GM18502 (cell line): ENCODE measurements around the gene ACIN1.

Source experiments
- ATAC-seq: cut with Tn5 transposase; IDR thresholded peaks from one replicate; pipeline ENCODE4 v1.9.1; 2021; ENCODE audit warnings: mild to moderate bottlenecking; ENCODE audit not compliant: unreplicated experiment, poor library complexity

ACIN1 gene, protein sequence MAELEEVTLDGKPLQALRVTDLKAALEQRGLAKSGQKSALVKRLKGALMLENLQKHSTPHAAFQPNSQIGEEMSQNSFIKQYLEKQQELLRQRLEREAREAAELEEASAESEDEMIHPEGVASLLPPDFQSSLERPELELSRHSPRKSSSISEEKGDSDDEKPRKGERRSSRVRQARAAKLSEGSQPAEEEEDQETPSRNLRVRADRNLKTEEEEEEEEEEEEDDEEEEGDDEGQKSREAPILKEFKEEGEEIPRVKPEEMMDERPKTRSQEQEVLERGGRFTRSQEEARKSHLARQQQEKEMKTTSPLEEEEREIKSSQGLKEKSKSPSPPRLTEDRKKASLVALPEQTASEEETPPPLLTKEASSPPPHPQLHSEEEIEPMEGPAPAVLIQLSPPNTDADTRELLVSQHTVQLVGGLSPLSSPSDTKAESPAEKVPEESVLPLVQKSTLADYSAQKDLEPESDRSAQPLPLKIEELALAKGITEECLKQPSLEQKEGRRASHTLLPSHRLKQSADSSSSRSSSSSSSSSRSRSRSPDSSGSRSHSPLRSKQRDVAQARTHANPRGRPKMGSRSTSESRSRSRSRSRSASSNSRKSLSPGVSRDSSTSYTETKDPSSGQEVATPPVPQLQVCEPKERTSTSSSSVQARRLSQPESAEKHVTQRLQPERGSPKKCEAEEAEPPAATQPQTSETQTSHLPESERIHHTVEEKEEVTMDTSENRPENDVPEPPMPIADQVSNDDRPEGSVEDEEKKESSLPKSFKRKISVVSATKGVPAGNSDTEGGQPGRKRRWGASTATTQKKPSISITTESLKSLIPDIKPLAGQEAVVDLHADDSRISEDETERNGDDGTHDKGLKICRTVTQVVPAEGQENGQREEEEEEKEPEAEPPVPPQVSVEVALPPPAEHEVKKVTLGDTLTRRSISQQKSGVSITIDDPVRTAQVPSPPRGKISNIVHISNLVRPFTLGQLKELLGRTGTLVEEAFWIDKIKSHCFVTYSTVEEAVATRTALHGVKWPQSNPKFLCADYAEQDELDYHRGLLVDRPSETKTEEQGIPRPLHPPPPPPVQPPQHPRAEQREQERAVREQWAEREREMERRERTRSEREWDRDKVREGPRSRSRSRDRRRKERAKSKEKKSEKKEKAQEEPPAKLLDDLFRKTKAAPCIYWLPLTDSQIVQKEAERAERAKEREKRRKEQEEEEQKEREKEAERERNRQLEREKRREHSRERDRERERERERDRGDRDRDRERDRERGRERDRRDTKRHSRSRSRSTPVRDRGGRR

GRCh38 chr14:23094666-23095195 is at the start of gene ACIN1:
Gene ACIN1 (minus strand): TSS chr14:23095136. CDS start chr14:23095112, 24 bp downstream.
- peak; percentile 38 for ATAC-seq

- no peak for ATAC-seq
Measured at GRCh38 chr14:23143911-23144310, 49.0 kb upstream of the ACIN1 start.

GRCh38 chr14:23142826-23143225 is 47.9 kb upstream of the ACIN1 start:
- no peak for ATAC-seq

- no peak for ATAC-seq
Measured at GRCh38 chr14:23141706-23142444, 46.9 kb upstream of the ACIN1 start.

DNA sequence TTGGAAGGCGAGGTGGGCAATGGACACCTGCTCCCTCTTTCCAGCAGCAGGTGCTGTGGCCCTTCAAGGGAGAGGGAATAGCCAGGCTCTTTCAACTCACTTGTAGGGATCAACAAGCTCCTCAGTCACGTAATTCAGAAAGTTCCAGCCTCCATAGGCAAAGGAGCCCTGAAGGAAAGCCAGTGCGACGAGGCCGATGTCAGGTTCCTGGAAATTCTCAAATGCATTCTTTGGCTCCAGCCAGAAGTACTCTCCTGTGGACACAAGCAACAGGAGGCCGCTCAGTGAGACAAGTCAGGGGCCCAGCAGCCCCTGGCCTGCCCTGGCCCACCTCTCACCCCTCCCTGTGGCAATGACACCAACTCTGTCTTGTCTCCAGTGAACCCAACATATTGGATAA is 45.4 kb upstream of the ACIN1 start:
- ATAC-seq: no peak

DNA sequence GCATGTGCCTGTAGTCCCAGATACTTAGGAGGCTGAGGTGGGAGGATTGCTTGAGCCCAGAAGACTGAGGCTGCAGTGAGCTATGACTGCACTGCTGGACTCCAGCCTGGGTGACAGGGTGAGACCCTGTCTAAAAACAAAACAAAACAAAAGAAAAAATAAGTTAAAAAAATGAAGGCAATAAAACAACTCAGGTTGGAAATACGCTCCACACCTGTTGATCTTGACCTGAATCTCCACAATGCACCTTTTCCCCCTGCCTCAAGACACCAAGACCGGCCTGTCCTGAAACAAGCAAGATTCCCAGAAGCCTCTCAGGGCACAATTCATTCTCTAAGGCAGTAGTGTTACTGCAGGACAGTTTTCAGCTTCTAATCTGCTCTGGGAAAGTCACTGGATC is 44.9 kb upstream of the ACIN1 start:
- ATAC-seq: no peak

DNA sequence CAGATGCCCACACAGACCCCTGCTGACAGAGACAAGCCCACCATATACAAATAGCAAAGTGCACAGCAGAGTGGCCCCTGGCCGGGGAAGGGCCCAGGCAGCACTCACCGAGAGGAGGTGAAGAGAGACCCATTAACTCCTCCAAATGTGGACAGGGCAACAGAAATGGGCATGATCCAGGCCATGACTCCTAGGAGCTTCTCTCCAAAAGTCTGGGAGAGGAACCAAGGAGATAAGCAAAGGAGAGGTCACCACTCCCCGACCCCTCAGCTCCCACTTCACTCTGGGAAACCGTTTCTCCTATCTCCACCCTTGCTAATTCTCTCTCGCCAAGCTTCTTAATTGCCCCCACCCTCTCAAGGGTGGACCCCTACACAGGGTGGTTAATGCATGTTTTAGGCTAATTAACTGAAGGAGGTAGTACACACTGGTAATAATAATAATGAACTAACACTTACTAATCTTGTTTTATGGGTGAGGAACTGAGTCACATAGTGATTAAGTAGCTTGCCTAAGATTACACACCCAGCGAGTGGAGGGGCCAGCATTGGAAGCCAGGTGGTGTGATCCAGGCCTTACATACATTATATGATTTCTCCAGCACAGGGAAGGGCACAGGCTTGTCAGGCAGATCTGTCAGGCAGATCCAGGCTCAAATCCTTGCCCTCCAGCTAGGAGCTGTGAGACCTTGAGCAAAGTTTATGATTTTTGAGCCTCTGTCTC is 43.0 kb upstream of the ACIN1 start:
- ATAC-seq: no peak

DNA sequence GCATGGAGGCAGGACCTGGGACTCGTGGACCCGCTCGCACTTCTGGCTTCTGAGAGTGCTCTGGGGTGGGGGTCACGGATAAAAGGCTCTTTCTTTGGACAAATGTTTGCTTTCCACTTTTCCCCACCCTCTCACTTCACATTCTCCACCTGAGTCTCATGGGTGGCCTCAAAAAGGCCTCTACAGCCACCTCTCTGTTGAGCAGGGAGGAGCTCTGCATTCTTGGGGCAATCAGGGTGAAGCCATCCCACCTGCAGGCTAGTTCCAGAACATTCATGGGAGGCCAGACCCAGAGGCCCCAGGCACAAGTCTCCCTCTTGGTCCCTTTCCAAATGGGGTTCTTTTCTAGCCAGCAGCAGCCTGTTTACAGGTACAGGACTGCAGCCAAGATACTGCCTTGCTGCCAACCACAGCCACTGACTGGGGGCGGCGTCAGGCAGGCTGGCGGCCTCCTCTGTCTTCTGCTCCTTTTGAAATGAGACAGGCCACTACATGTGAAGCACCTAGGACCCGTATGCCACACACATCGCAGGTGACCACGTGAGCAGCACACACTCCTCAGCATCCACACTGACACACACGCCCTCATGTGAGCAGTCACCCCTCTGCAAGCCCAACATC is 42.4 kb upstream of the ACIN1 start:
- no peak for ATAC-seq

DNA sequence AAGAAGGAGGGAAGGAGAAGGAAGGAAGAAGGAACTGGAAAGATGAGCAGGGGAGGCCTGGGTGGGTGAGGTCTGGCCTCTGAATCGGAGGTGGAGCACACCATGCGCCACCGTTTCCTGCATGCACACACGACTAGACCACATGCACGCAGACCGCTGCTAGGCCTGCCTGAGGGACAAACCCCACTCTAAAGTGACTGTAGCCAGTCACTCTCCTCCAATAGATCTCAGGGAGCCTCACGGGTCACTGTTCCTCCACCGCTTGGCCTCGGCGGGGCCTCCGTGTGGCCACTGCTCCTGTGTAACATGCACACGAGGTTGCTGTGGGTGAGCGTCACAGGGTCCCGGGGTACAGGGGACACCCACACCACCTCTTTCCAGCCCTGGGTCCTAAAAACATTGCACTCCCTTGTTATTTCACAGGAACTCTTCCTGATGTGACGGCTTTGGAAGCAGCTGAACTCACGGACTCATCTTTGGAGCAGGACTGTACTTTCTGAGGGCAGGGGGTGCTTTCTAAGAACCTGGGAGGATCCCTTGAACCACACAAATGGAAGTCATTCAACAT is 41.7 kb upstream of the ACIN1 start:
- ATAC-seq: no peak

DNA sequence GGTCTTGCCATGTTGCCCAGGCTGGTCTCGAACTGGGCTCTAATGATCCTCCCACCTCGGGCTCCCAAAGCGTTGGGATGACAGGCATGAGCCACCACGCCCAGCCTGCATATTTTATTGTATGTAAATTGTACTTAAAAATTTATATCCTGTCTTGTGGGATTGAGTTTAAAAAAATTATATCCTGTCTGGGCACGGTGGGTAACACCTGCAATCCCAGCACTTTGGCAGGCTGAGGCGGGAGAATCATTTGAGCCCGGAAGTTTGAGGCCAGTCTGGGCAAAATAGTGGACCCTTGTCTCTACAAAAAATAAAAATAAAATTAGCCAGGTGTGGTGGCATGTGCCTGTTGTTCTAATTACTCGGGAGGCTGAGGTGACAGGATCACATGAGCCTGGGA is 38.0 kb upstream of the ACIN1 start:
- ATAC-seq: no peak

- ATAC-seq: no peak
Measured at GRCh38 chr14:23131482-23131881, 36.5 kb upstream of the ACIN1 start.

GRCh38 chr14:23130871-23131270 is 35.9 kb upstream of the ACIN1 start:
- no peak for ATAC-seq

GRCh38 chr14:23129759-23130316 is 34.9 kb upstream of the ACIN1 start:
- ATAC-seq: no peak

DNA sequence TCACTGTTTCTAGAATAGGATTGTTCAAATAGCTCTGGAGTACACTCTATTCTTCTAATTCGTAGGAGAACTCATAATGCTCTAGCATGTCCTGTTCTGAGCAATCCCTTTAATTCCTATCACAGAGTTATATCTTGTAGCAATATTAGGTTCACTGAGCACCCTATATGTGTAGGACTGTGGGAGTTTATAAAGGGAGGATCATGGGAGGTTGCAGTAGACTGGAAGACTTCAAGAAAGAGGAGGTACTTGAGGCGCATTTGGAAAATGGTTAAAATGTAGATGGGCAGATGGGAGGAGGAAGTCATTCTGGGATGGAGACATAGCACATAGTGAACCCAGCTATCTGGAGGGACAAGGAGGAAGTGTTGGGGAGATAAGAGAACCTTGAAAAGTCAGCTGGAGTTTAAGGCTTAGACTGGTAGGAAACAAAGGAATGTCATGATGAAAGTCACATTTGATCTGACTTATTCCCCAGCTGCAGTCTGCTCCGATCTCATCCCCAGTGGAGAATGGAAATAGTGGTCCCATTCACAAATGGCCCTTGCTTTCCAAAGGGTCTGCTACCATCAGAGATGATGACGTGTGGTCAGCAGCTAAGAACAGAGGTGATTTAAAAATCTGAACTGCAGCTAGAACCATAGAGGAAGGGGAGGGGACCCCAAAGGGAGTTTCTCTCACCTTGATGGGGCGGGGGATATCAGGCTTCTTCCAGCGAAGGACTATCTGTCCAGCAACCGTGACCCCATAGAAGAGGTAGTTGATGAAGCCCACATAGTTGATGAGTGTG is 34.2 kb upstream of the ACIN1 start:
- ATAC-seq: no peak

DNA sequence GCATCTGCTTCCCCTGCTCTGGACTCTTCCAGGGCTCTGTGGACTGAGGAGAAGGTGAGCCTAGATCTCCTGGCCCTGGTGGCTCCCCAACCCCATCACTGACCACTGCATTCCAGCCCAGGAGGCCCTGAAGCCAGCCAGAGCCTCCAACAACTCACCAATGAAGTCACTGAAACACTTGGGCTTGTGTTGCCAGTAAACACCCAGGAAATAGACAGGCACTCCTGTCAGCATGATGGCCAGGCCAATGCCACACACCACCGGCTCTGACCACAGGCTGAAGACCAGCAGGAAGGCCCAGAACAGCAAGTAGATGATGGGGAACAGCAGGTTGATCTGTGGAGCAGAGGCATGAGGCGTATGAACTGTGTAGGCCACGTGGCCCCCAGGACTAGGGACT is 32.9 kb upstream of the ACIN1 start:
- no peak for ATAC-seq

DNA sequence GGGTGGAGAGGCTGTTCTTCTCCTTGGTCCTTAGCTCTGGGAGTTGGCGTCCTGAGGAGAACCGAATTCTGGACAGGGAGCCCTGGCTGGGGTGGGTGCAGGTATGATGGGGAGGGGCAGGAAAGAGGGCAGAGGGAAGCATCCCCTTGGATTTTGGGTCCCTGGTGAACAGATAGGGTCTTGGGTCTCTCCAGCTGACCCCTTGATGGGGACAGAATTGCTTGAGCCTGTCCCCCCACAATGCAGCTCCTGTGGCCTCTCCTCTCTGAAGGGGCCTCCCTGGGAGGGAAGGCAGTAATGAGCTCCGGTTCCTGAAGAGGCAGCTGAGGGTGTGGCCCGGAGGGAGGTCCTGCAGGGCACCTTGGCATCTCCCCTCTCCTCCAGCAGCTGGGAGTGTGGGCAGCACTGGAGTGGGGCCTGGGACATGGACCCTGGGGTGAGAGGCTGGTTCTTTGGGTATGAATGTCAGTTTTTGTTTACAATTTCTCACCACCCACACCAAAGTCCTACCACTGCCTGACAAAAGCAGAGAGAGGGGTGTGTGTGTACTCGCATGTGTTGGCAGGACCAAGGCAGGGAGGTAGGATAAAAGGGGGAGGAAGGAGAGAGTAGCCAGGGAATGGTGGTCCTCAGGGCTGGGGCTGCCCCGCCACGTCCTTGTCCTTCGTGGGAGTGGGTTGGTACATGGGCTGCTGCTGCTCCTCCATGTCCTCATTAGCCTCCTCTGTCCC is 31.8 kb upstream of the ACIN1 start:
- no peak for ATAC-seq
